Transverse colon (tissue), 4 donors: ENCODE measurements around the gene PTN. TPM values are rescaled to one million over a fixed set of nuclear protein-coding genes. Genes with fewer than 3 reads are reported as not detected.

Experiments used
- DNase-seq: peaks from one replicate; pipeline ENCODE4 v3.0.0-alpha.2; 2019
- H3K27ac ChIP-seq, 4 donors: fragments of 200-600 bp; sonication (generic); 2 replicates each; pipeline ENCODE4 v1.5.1; 2016 to 2018; ENCODE audit warnings: inconsistent platforms in 4 of 4
- H3K27me3 ChIP-seq: fragments of 200-600 bp; sonication (generic); 2 replicates; pipeline ENCODE4 v1.5.1; 2017; ENCODE audit warnings: inconsistent platforms
- H3K36me3 ChIP-seq, 4 donors: fragments of 200-600 bp; sonication (generic); 2 replicates each; pipeline ENCODE4 v1.5.1; 2017 to 2019; ENCODE audit warnings: inconsistent platforms in 4 of 4
- H3K4me1 ChIP-seq, 4 donors: fragments of 200-600 bp; sonication (generic); 2 replicates each; pipeline ENCODE4 v1.5.1; 2017 to 2020; ENCODE audit warnings: inconsistent platforms in 4 of 4
- H3K4me3 ChIP-seq, 4 donors: fragments of 200-600 bp; sonication (generic); 1 replicate in 1 of 4; 2 replicates in 3 of 4; pipeline versions ENCODE4 v1.5.1 to v1.6.1; 2017 to 2019; ENCODE audit warnings: inconsistent platforms in 4 of 4
- H3K9me3 ChIP-seq, 2 donors: fragments of 200-600 bp; sonication (generic); 2 replicates each; pipeline ENCODE4 v1.5.1; 2017 to 2019; ENCODE audit warnings: inconsistent platforms in 2 of 2
- CTCF ChIP-seq, 5 experiments: fragments of 200-600 bp in 3 of 5; fragments of 450-650 bp in 2 of 5; sonication (generic) in 3 of 5; IDR thresholded peaks; 1 replicate in 2 of 5; 2 replicates in 3 of 5; pipeline ENCODE4 v1.5.1; 2016 to 2017; ENCODE audit warnings: antibody characterized with exemption in 5 of 5, inconsistent platforms in 3 of 5, mild to moderate bottlenecking in 2 of 5, moderate library complexity in 1 of 5
- EP300 ChIP-seq: sonication (generic); formaldehyde crosslinking; IDR thresholded peaks from one replicate; pipeline ENCODE4 v1.6.1; 2017; ENCODE audit warnings: antibody characterized with exemption, low read depth
- POLR2A ChIP-seq: fragments of 450-650 bp; IDR thresholded peaks from one replicate; pipeline ENCODE4 v1.6.1; 2016; ENCODE audit warnings: antibody characterized with exemption, mild to moderate bottlenecking, moderate library complexity
- POLR2AphosphoS5 ChIP-seq, 3 donors: sonication (generic); formaldehyde crosslinking; IDR thresholded peaks; one replicate each; pipeline ENCODE4 v1.6.1; 2016; ENCODE audit warnings: antibody characterized with exemption in 3 of 3
- whole genome bisulfite sequencing, 2 donors: methylation state at CpG; one replicate each; pipeline ENCODE4 v1.1.5; 2018; ENCODE audit warnings: low coverage in 1 of 2; 5-methylcytosine and 5-hydroxymethylcytosine counted together
- in situ Hi-C, 4 donors: fragments of 200-750 bp; cut with MboI; loops; one replicate each; pipeline versions ENCODE4 v1.15.0 to v1.15.1; 2017; ENCODE audit warnings: low sequenced_read_pairs in 3 of 4, low pct_ligation_motif_present in 1 of 4, low pct_unique_long_range_greater_than_20kb in 1 of 4
- intact Hi-C: fragments of 100-400 bp; cut with DNase I; formaldehyde crosslinking; loops from one replicate; pipeline ENCODE4 v1.15.1; 2023; ENCODE audit warnings: low total_unique reads
- total RNA-seq, 4 donors: library from RNA; depleted of rRNA; stranded (reverse); fragments of >200 nt; gene quantifications; one replicate each; pipeline ENCODE4 v1.1.0, GENCODE V29; 2016

PTN gene
- total RNA-seq, 4 donors from 2014 or later: 3.0 to 6.4 (median 3.8) TPM

GRCh38 chr7:137231167-137231566, 112.4 kb downstream of the PTN start:
- Histone ChIP-seq H3K27ac (no peak overlapping the region), H3K9me3 (no peaks in the 10 kb centered on the region), H3K27me3 (no peaks in the 10 kb centered on the region), H3K4me1 (no peaks in the 10 kb centered on the region), H3K36me3 (no peaks in the 10 kb centered on the region), H3K4me3 (no peak overlapping the region)
- in situ Hi-C loops: no loop called here
- DNase-seq: no peak
- intact Hi-C loops: no loop called here
- TF ChIP-seq POLR2AphosphoS5 (IDR thresholded peaks at IDR 0.05): no peak
- TF ChIP-seq POLR2A: no peak
- WGBS, 2 donors: 74 to 77% methylated on average over 2 of the region's 2 CpGs

- Histone ChIP-seq H3K27ac (no peak overlapping the region), H3K9me3 (no peaks in the 10 kb centered on the region), H3K4me1 (no peaks in the 10 kb centered on the region), H3K4me3 (no peak overlapping the region), H3K36me3 (no peaks in the 10 kb centered on the region), H3K27me3 (no peaks in the 10 kb centered on the region)
- WGBS, 2 donors: 89 to 90% methylated on average over 2 to 3 of the region's 3 CpGs
- no peak for DNase-seq
- no peak for TF ChIP-seq POLR2AphosphoS5 (IDR thresholded peaks at IDR 0.05)
- TF ChIP-seq EP300: no peak
- no peak for TF ChIP-seq POLR2A
- no peak for TF ChIP-seq CTCF (IDR thresholded peaks at IDR 0.05)
- in situ Hi-C loops (no loop called here), intact Hi-C loops (no loop called here)
Observed at GRCh38 chr7:137221467-137221866, 122.1 kb downstream of the PTN start.

- Histone ChIP-seq H3K4me1 (no peaks in the 10 kb centered on the region), H3K36me3 (no peaks in the 10 kb centered on the region), H3K27ac (no peak overlapping the region), H3K27me3 (no peaks in the 10 kb centered on the region), H3K9me3 (no peaks in the 10 kb centered on the region), H3K4me3 (no peak overlapping the region)
- intact Hi-C loops: no loop called here
- no peak for DNase-seq
- 87 to 93% methylated on average over 2 of the region's 2 CpGs for WGBS, 2 donors
- TF ChIP-seq POLR2AphosphoS5 (IDR thresholded peaks at IDR 0.05): no peak
- no peak for TF ChIP-seq EP300
- no peak for TF ChIP-seq CTCF (IDR thresholded peaks at IDR 0.05)
- no peak for TF ChIP-seq POLR2A
- in situ Hi-C loops: no loop called here
Observed at GRCh38 chr7:137213744-137214143, 129.8 kb downstream of the PTN start.

- no peak for TF ChIP-seq POLR2A
- no peak for TF ChIP-seq EP300
- no peak for TF ChIP-seq POLR2AphosphoS5 (IDR thresholded peaks at IDR 0.05)
- TF ChIP-seq CTCF (IDR thresholded peaks at IDR 0.05): no peak
- Histone ChIP-seq H3K27me3 (no peaks in the 10 kb centered on the region), H3K4me1 (no peaks in the 10 kb centered on the region), H3K9me3 (no peaks in the 10 kb centered on the region), H3K27ac (no peak overlapping the region), H3K36me3 (no peaks in the 10 kb centered on the region), H3K4me3 (no peak overlapping the region)
- in situ Hi-C loops (no loop called here), intact Hi-C loops (no loop called here)
- 69 to 80% methylated on average over 4 to 5 of the region's 5 CpGs for WGBS, 2 donors
- DNase-seq: no peak
Observed at GRCh38 chr7:137209151-137209817, 134.2 kb downstream of the PTN start.

- Histone ChIP-seq H3K36me3 (no peaks in the 10 kb centered on the region), H3K4me1 (no peaks in the 10 kb centered on the region), H3K4me3 (no peak overlapping the region), H3K27ac (no peak overlapping the region), H3K27me3 (no peaks in the 10 kb centered on the region), H3K9me3 (no peaks in the 10 kb centered on the region)
- intact Hi-C loops: no loop called here
- no peak for DNase-seq
- TF ChIP-seq EP300 (no peak), POLR2A (no peak), CTCF (IDR thresholded peaks at IDR 0.05) (no peak), POLR2AphosphoS5 (IDR thresholded peaks at IDR 0.05) (no peak)
- in situ Hi-C loops: no loop called here
Observed at GRCh38 chr7:137206770-137207169, 136.8 kb downstream of the PTN start.
